MG63 (cell line): ENCODE measurements around the gene MROH9. TPM values are rescaled to one million over a fixed set of nuclear protein-coding genes. Genes with fewer than 3 reads are reported as not detected.
"Not testable (repeated sequence)": the region's sequence is repeated elsewhere in the genome, so short reads cannot be mapped to it uniquely, and the experiment has no call there.

Experiments used
- DNase-seq: peaks from one replicate; pipeline ENCODE4 v3.0.0-alpha.2; 2020
- H3K27me3 ChIP-seq: fragments of 250-450 bp; sonication (Bioruptor Pico); 2 replicates; pipeline ENCODE4 v1.5.1; 2020; ENCODE audit warnings: mild to moderate bottlenecking, moderate library complexity
- H3K36me3 ChIP-seq: fragments of 250-450 bp; sonication (Bioruptor Pico); 2 replicates; pipeline ENCODE4 v1.5.1; 2020; ENCODE audit warnings: mild to moderate bottlenecking, moderate library complexity
- H3K4me3 ChIP-seq: fragments of 250-450 bp; sonication (Bioruptor Pico); 2 replicates; pipeline ENCODE4 v1.5.1; 2020; ENCODE audit warnings: mild to moderate bottlenecking, moderate library complexity
- H3K9me3 ChIP-seq: fragments of 250-450 bp; sonication (Bioruptor Pico); 2 replicates; pipeline ENCODE4 v1.5.1; 2020; ENCODE audit warnings: mild to moderate bottlenecking, moderate library complexity
- total RNA-seq: library from RNA; depleted of rRNA; stranded (reverse); fragments of >200 nt; shearing (Covaris generic); gene quantifications from 2 replicates; pipeline ENCODE4 v1.2.3, GENCODE V29; 2014; ENCODE audit warnings: low replicate concordance; rRNA removed

MROH9 gene
- not detected in 2 replicates for total RNA-seq

- Histone ChIP-seq H3K27me3 (0 out of 2 replicates have a peak, but pooled peaks cover 2% of the 10 kb centered on the region), H3K36me3 (no peaks in the 10 kb centered on the region), H3K4me3 (no peak within 1 kb of the TSS), H3K9me3 (no peaks in the 10 kb centered on the region)
- no peak for DNase-seq
Observed at GRCh38 chr1:170935231-170935630, at the start of gene MROH9. MROH9 (plus strand) TSS chr1:170935534; CDS start chr1:170945557, 10,023 bp downstream.

- no peaks in the 10 kb centered on the region for H3K27me3 ChIP-seq
- DNase-seq, result no peak
- H3K9me3 ChIP-seq, result no peaks in the 10 kb centered on the region
- H3K36me3 ChIP-seq, result no peaks in the 10 kb centered on the region
- no peak overlapping the region for H3K4me3 ChIP-seq
Observed at GRCh38 chr1:170885551-170885950, 49.8 kb upstream of the MROH9 start.

- Histone ChIP-seq H3K4me3 (no peak overlapping the region), H3K27me3 (no peaks in the 10 kb centered on the region), H3K36me3 (no peaks in the 10 kb centered on the region), H3K9me3 (no peaks in the 10 kb centered on the region)
- DNase-seq, result no peak
Observed at GRCh38 chr1:170886460-170886859, 48.9 kb upstream of the MROH9 start.

GRCh38 chr1:170887726-170888125 is 47.6 kb upstream of the MROH9 start:
- Histone ChIP-seq H3K4me3 (no peak overlapping the region), H3K27me3 (no peaks in the 10 kb centered on the region), H3K36me3 (no peaks in the 10 kb centered on the region), H3K9me3 (no peaks in the 10 kb centered on the region)
- DNase-seq, result no peak

GRCh38 chr1:170891872-170892271 is 43.5 kb upstream of the MROH9 start:
- DNase-seq, result no peak
- H3K36me3 ChIP-seq, result no peaks in the 10 kb centered on the region
- no peak overlapping the region for H3K4me3 ChIP-seq
- no peaks in the 10 kb centered on the region for H3K9me3 ChIP-seq
- no peaks in the 10 kb centered on the region for H3K27me3 ChIP-seq

GRCh38 chr1:170893655-170894297 is 41.6 kb upstream of the MROH9 start:
- H3K27me3 ChIP-seq, result no peaks in the 10 kb centered on the region
- no peaks in the 10 kb centered on the region for H3K36me3 ChIP-seq
- no peak for DNase-seq
- H3K4me3 ChIP-seq, result no peak overlapping the region
- H3K9me3 ChIP-seq, result no peaks in the 10 kb centered on the region

GRCh38 chr1:170903961-170904360 is 31.4 kb upstream of the MROH9 start:
- Histone ChIP-seq H3K36me3 (no peaks in the 10 kb centered on the region), H3K4me3 (no peak overlapping the region), H3K9me3 (no peaks in the 10 kb centered on the region), H3K27me3 (no peaks in the 10 kb centered on the region)
- no peak for DNase-seq

- Histone ChIP-seq H3K27me3 (no peaks in the 10 kb centered on the region), H3K36me3 (no peaks in the 10 kb centered on the region), H3K4me3 (no peak overlapping the region), H3K9me3 (no peaks in the 10 kb centered on the region)
- DNase-seq, result no peak
Observed at GRCh38 chr1:170908942-170909341, 26.4 kb upstream of the MROH9 start.

GRCh38 chr1:170910273-170910672 is 25.1 kb upstream of the MROH9 start:
- DNase-seq, result no peak
- Histone ChIP-seq H3K4me3 (no peak overlapping the region), H3K27me3 (no peaks in the 10 kb centered on the region), H3K36me3 (no peaks in the 10 kb centered on the region), H3K9me3 (no peaks in the 10 kb centered on the region)

- no peak for DNase-seq
- no peaks in the 10 kb centered on the region for H3K36me3 ChIP-seq
- peaks cover 18% of the 10 kb centered on the region for H3K9me3 ChIP-seq
Observed at GRCh38 chr1:170917373-170917772, 18.0 kb upstream of the MROH9 start.

GRCh38 chr1:170924656-170925055 is 10.7 kb upstream of the MROH9 start:
- not testable (repeated sequence) for H3K4me3 ChIP-seq, H3K27me3 ChIP-seq, DNase-seq, H3K36me3 ChIP-seq
- peaks cover 15% of the 10 kb centered on the region for H3K9me3 ChIP-seq

More at GRCh38 chr1:170917373-170917772, 18.0 kb upstream of the MROH9 start:
- H3K4me3 ChIP-seq, result no peak overlapping the region
- no peaks in the 10 kb centered on the region for H3K27me3 ChIP-seq

GRCh38 chr1:170927955-170928840 is 7.1 kb upstream of the MROH9 start:
- no peak for DNase-seq
- no peak overlapping the region for H3K4me3 ChIP-seq
- no peaks in the 10 kb centered on the region for H3K9me3 ChIP-seq
- no peaks in the 10 kb centered on the region for H3K36me3 ChIP-seq
- H3K27me3 ChIP-seq, result no peaks in the 10 kb centered on the region

GRCh38 chr1:170929412-170929834 is 5.9 kb upstream of the MROH9 start:
- Histone ChIP-seq H3K27me3 (0 out of 2 replicates have a peak, but pooled peaks cover 2% of the 10 kb centered on the region), H3K36me3 (no peaks in the 10 kb centered on the region), H3K9me3 (no peaks in the 10 kb centered on the region), H3K4me3 (no peak overlapping the region)
- DNase-seq, result no peak

GRCh38 chr1:170929835-170930554 is 5.3 kb upstream of the MROH9 start:
- H3K36me3 ChIP-seq, result no peaks in the 10 kb centered on the region
- peak; percentile 2 for DNase-seq
- no peak overlapping the region for H3K4me3 ChIP-seq

GRCh38 chr1:170931650-170932049 is 3.7 kb upstream of the MROH9 start:
- no peak for DNase-seq
- Histone ChIP-seq H3K27me3 (0 out of 2 replicates have a peak, but pooled peaks cover 2% of the 10 kb centered on the region), H3K9me3 (no peaks in the 10 kb centered on the region), H3K4me3 (no peak overlapping the region), H3K36me3 (no peaks in the 10 kb centered on the region)

More at GRCh38 chr1:170929835-170930554, 5.3 kb upstream of the MROH9 start:
- H3K9me3 ChIP-seq, result no peaks in the 10 kb centered on the region
- 0 out of 2 replicates have a peak, but pooled peaks cover 2% of the 10 kb centered on the region for H3K27me3 ChIP-seq

GRCh38 chr1:170932236-170932635 is 3.1 kb upstream of the MROH9 start:
- Histone ChIP-seq H3K4me3 (no peak overlapping the region), H3K9me3 (no peaks in the 10 kb centered on the region), H3K36me3 (no peaks in the 10 kb centered on the region), H3K27me3 (0 out of 2 replicates have a peak, but pooled peaks cover 2% of the 10 kb centered on the region)
- no peak for DNase-seq

- Histone ChIP-seq H3K36me3 (no peaks in the 10 kb centered on the region), H3K27me3 (peaks cover 2% of the 10 kb centered on the region; the same call in 1 of the 2 replicates), H3K9me3 (no peaks in the 10 kb centered on the region), H3K4me3 (no peak overlapping the region)
- DNase-seq, result no peak
Observed at GRCh38 chr1:170938281-170938680, 2.9 kb downstream of the MROH9 start.
